HG02759 (cell line): ENCODE results near the gene MYH7.

ENCODE experiments used
- ATAC-seq: cut with Tn5 transposase; IDR thresholded peaks from one replicate; pipeline ENCODE4 v1.9.1; 2021; ENCODE audit warnings: mild to moderate bottlenecking, moderate library complexity; ENCODE audit not compliant: unreplicated experiment

The MYH7 gene

GRCh38 chr14:23449314-23449713 is 13.9 kb upstream of the MYH7 start:
- no peak for ATAC-seq

- no peak for ATAC-seq
Measured at GRCh38 chr14:23447361-23448350, 12.2 kb upstream of the MYH7 start.

GRCh38 chr14:23446291-23446851 is 10.9 kb upstream of the MYH7 start:
- ATAC-seq, result no peak

- no peak for ATAC-seq
Measured at GRCh38 chr14:23445773-23446172, 10.3 kb upstream of the MYH7 start.

GRCh38 chr14:23444314-23444713 is 8.9 kb upstream of the MYH7 start:
- no peak for ATAC-seq

- no peak for ATAC-seq
Measured at GRCh38 chr14:23443881-23444280, 8.4 kb upstream of the MYH7 start.

- no peak for ATAC-seq
Measured at GRCh38 chr14:23443411-23443812, 8.0 kb upstream of the MYH7 start.

GRCh38 chr14:23442721-23443356 is 7.4 kb upstream of the MYH7 start:
- no peak for ATAC-seq

- ATAC-seq, result no peak
Measured at GRCh38 chr14:23441076-23441475, 5.6 kb upstream of the MYH7 start.

GRCh38 chr14:23439107-23439835 is 3.8 kb upstream of the MYH7 start:
- ATAC-seq, result no peak

GRCh38 chr14:23438101-23438971 is 2.9 kb upstream of the MYH7 start:
- ATAC-seq, result no peak

GRCh38 chr14:23437133-23438100 is 2.0 kb upstream of the MYH7 start:
- ATAC-seq, result no peak

GRCh38 chr14:23436327-23437132 is 1.1 kb upstream of the MYH7 start:
- no peak for ATAC-seq

- ATAC-seq, result no peak
Measured at GRCh38 chr14:23434488-23435222, 805 bp downstream of the MYH7 start.

- no peak for ATAC-seq
Measured at GRCh38 chr14:23433457-23433856, 2.0 kb downstream of the MYH7 start.

- no peak for ATAC-seq
Measured at GRCh38 chr14:23432946-23433345, 2.5 kb downstream of the MYH7 start.

GRCh38 chr14:23432102-23432925 is 3.1 kb downstream of the MYH7 start:
- ATAC-seq, result no peak
